HCT116 (cell line): ENCODE data around the gene PPIF. TPM values are rescaled to one million over a fixed set of nuclear protein-coding genes. Genes with fewer than 3 reads are reported as not detected.
"Not testable (repeated sequence)": the region's sequence is repeated elsewhere in the genome, so short reads cannot be mapped to it uniquely, and the experiment has no call there.

Experiments
- ATAC-seq: fragments of 200-7000 bp; cut with Tn5 transposase; 2 replicates; pipeline ENCODE4 v1.9.1; 2020; ENCODE audit warnings: mild to moderate bottlenecking, moderate library complexity
- BruUV-seq: library from RNA; stranded (reverse); fragments of 400-500 nt; replicated peaks from 2 replicates; lab custom pipeline; 2021; lab: Mats Ljungman, UMichigan
- CTCF ChIA-PET: fragments of 300-600 bp; sonication (Branson Sonifier 250); formaldehyde crosslinking; loops from one replicate; lab custom pipeline; 2021; ENCODE audit warnings: antibody characterized with exemption; lab: Charles Lee
- POLR2A ChIA-PET: fragments of 300-600, 350-600 bp; sonication (Branson Sonifier 250); formaldehyde crosslinking; loops from one replicate; lab custom pipeline; 2021; ENCODE audit warnings: antibody characterized with exemption; lab: Charles Lee
- RAD21 ChIA-PET, 2 experiments: fragments of 300-600 bp; sonication (Branson Sonifier 250); formaldehyde crosslinking; loops; one replicate each; lab custom pipeline; 2023; ENCODE audit warnings: low total read pairs in 2 of 2; ENCODE audit not compliant: uncharacterized antibody in 2 of 2, unreplicated experiment in 2 of 2, low non-redundant PET in 1 of 2; lab: Charles Lee
- DNase-seq: peaks from one replicate; pipeline ENCODE4 v3.0.0-alpha.2; 2010; ENCODE audit warnings: low read depth, low spot score
- H2AFZ ChIP-seq: fragments of 200-600 bp; shearing (Covaris generic), sonication (generic); 2 replicates; pipeline ENCODE4 v1.6.1; 2017; ENCODE audit warnings: low read depth, mixed run types, mixed read lengths, antibody characterized with exemption, low read length; ENCODE audit not compliant: poor library complexity, severe bottlenecking
- H3K27ac ChIP-seq: 2 replicates; pipeline ENCODE4 v1.5.1; 2012; ENCODE audit warnings: low read depth, low read length
- H3K27me3 ChIP-seq: fragments of 200-600 bp; sonication (generic); 2 replicates; pipeline ENCODE4 v1.6.1; 2016; ENCODE audit warnings: mixed run types, low read length, mixed read lengths; ENCODE audit not compliant: insufficient read depth
- H3K36me3 ChIP-seq, 2 experiments: fragments of 200-500 bp in 1 of 2; fragments of 200-600 bp in 1 of 2; sonication (Bioruptor generic) in 1 of 2; sonication (generic) in 1 of 2; 2 replicates each; pipeline versions ENCODE4 v1.5.1 to v1.6.1; 2014 to 2016; ENCODE audit warnings: low read length in 2 of 2, inconsistent platforms in 1 of 2, mixed read lengths in 1 of 2, mixed run types in 1 of 2; ENCODE audit not compliant: insufficient read depth in 2 of 2, control insufficient read depth in 1 of 2
- H3K4me1 ChIP-seq, 2 experiments: fragments of 200-600 bp in 1 of 2; sonication (generic) in 1 of 2; 2 replicates each; pipeline versions ENCODE4 v1.5.1 to v1.6.1; 2012 to 2017; ENCODE audit warnings: low read length in 2 of 2, inconsistent platforms in 1 of 2, mild to moderate bottlenecking in 1 of 2, mixed read lengths in 1 of 2, mixed run types in 1 of 2, moderate library complexity in 1 of 2; ENCODE audit not compliant: insufficient read depth in 2 of 2, control insufficient read depth in 1 of 2
- H3K4me2 ChIP-seq: fragments of 200-600 bp; sonication (generic); 2 replicates; pipeline ENCODE4 v1.6.1; 2017; ENCODE audit warnings: mixed run types, low read length, mixed read lengths
- H3K4me3 ChIP-seq, 2 experiments: fragments of 200-600 bp in 1 of 2; sonication (generic) in 1 of 2; replicated peaks in 1 of 2; 2 replicates each; pipeline ENCODE4 v1.5.1; 2011 to 2016; ENCODE audit warnings: low read length in 2 of 2, control low read depth in 1 of 2, low read depth in 1 of 2, mild to moderate bottlenecking in 1 of 2, mixed read lengths in 1 of 2, mixed run types in 1 of 2
- H3K79me2 ChIP-seq: fragments of 200-600 bp; sonication (generic); 2 replicates; pipeline ENCODE4 v1.6.1; 2017; ENCODE audit warnings: mild to moderate bottlenecking, mixed run types, low read length, moderate library complexity, mixed read lengths; ENCODE audit not compliant: insufficient read depth
- H3K9ac ChIP-seq: fragments of 200-600 bp; sonication (generic); 2 replicates; pipeline ENCODE4 v1.6.1; 2016; ENCODE audit warnings: low read length, mixed read lengths
- H3K9me2 ChIP-seq: fragments of 200-600 bp; sonication (generic), shearing (Covaris generic); 2 replicates; pipeline ENCODE4 v1.6.1; 2017; ENCODE audit warnings: mixed run types, mild to moderate bottlenecking, moderate library complexity; ENCODE audit not compliant: insufficient read depth
- H3K9me3 ChIP-seq, 2 experiments: fragments of 200-500 bp in 1 of 2; fragments of 200-600 bp in 1 of 2; sonication (Bioruptor generic) in 1 of 2; sonication (generic) in 1 of 2; 2 replicates each; pipeline ENCODE4 v1.6.1; 2014 to 2017; ENCODE audit warnings: low read length in 2 of 2, mixed read lengths in 2 of 2, inconsistent platforms in 1 of 2, low read depth in 1 of 2, mild to moderate bottlenecking in 1 of 2, mixed run types in 1 of 2, moderate library complexity in 1 of 2; ENCODE audit not compliant: control insufficient read depth in 1 of 2, insufficient read depth in 1 of 2
- H4K20me1 ChIP-seq: fragments of 200-600 bp; sonication (generic), shearing (Covaris generic); 2 replicates; pipeline ENCODE4 v1.6.1; 2017; ENCODE audit warnings: mixed run types, mild to moderate bottlenecking, moderate library complexity; ENCODE audit not compliant: insufficient read depth
- CBX3 ChIP-seq: IDR thresholded peaks from 2 replicates; pipeline ENCODE4 v1.6.1; 2012; ENCODE audit warnings: low read depth
- CEBPB ChIP-seq: IDR thresholded peaks from 2 replicates; pipeline ENCODE4 v1.6.1; 2012; ENCODE audit warnings: low read depth
- EGR1 ChIP-seq: IDR thresholded peaks from 2 replicates; pipeline ENCODE4 v1.6.1; 2012; ENCODE audit warnings: low read depth
- EZH2phosphoT487 ChIP-seq: fragments of 200-600 bp; IDR thresholded peaks from 2 replicates; pipeline ENCODE4 v1.6.1; 2018; ENCODE audit warnings: antibody characterized with exemption, borderline replicate concordance
- FOSL1 ChIP-seq: IDR thresholded peaks from 2 replicates; pipeline ENCODE4 v1.6.1; 2012; ENCODE audit warnings: low read depth
- JUND ChIP-seq: IDR thresholded peaks from 2 replicates; pipeline ENCODE4 v1.6.1; 2012
- RAD21 ChIP-seq: IDR thresholded peaks from 2 replicates; pipeline ENCODE4 v1.6.1; 2012; ENCODE audit warnings: low read depth, mild to moderate bottlenecking
- SIN3A ChIP-seq: IDR thresholded peaks from 2 replicates; pipeline ENCODE4 v1.6.1; 2012; ENCODE audit warnings: low read depth
- intact Hi-C: fragments of 100-400 bp; cut with micrococcal nuclease; formaldehyde crosslinking; loops from 2 replicates; pipeline ENCODE4 v1.10.0; 2022
- total RNA-seq: library from RNA; stranded (reverse); gene quantifications from one replicate; pipeline ENCODE4 v1.2.1, GENCODE V29; 2021; ENCODE audit not compliant: unreplicated experiment
- TF ChIP-seq, protein P1 (sequence below): IDR thresholded peaks from 2 replicates; pipeline ENCODE4 v1.6.1; 2012

The PPIF gene
- total RNA-seq, 1 experiment from 2014 or later: 85.0 TPM

DNA sequence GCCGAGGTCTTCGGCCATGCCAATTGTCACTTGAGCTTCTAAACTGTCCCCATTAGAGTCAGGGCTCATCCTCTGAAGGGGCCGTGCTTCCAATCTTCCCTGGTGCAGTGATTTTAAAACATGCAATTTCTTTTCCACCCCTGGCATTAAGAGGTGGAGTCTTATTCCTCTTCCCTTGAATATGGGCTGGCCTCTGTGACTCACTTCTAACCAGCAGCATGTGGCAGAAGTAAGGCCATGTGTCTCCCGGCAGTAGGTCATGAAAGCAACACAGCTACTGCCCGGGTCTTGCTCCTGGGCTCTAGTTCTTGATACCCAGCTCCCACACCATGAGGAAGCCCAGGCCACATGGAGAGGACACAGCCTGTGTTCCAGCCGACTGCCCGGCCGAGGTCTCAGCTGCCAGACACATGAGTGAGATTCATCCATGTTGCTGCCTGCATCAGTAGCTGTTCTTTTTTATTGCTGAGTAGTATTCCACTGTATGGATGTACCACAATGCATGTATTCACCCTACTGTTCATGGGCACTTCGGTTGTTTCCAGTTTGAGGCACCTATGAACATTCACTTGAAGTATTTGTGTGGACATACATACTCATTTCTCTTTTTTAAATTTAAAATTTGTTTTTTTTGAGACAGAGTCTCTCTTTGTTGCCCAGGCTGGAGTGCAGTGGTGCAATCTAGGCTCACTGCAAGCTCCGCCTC lies 14.5 kb upstream of the PPIF start:
- H3K4me2 ChIP-seq, BruUV-seq, ATAC-seq, H3K9ac ChIP-seq, H2AFZ ChIP-seq, H3K27me3 ChIP-seq, H3K79me2 ChIP-seq, H3K27ac ChIP-seq, H3K9me2 ChIP-seq, POLR2A ChIA-PET, intact Hi-C loops, H4K20me1 ChIP-seq, H3K4me3 ChIP-seq, H3K36me3 ChIP-seq, DNase-seq, RAD21 ChIA-PET, H3K9me3 ChIP-seq: not testable (repeated sequence)
- H3K4me1 ChIP-seq: peaks cover 0 to 42% of the 10 kb centered on the region in 2 experiments; a peak in 2 of 4 replicates
- CTCF ChIA-PET: interaction anchor here (1.6 kb wide), 1 partner anchor 14 kb away, joined by 3 read pairs; no protein-coding TSS in a partner anchor

DNA sequence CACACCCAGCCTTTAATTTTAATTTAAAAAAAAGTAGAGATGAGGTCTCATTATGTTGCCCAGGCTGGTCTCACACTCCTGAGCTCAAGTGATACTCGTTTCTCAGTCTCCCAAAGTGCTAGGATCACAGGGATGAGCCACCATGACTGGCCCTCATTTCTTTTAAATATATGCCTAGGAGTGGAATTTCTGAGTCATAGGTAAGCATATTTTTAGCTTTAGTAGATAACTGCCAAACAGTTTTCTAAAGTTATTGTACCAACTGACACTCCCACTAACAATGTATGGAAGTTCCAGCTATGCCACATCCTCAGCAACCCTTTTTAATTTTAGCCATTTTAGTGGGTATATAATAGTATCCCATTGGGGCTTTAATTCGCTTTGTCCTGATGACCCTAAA lies 13.8 kb upstream of the PPIF start:
- no peaks in the 10 kb centered on the region for H4K20me1 ChIP-seq
- no peak for TF ChIP-seq RAD21
- TF ChIP-seq JUND: peak; percentile 24; the same call in 1 of the 2 replicates
- TF ChIP-seq EZH2phosphoT487: no peak
- no peak for TF ChIP-seq SIN3A
- no peak for TF ChIP-seq EGR1
- TF ChIP-seq CBX3: no peak
- no peak for TF ChIP-seq CEBPB
- TF ChIP-seq FOSL1: peak; percentile 55; the same call in 1 of the 2 replicates
- TF ChIP-seq, protein P1, sequence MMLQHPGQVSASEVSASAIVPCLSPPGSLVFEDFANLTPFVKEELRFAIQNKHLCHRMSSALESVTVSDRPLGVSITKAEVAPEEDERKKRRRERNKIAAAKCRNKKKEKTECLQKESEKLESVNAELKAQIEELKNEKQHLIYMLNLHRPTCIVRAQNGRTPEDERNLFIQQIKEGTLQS: no peak
- H3K9ac ChIP-seq: no peak overlapping the region
- intact Hi-C loops: no loop called here
- H2AFZ ChIP-seq: peak overlapping the region; percentile 31
- no peaks in the 10 kb centered on the region for H3K9me3 ChIP-seq
- RAD21 ChIA-PET: no interaction called here
- no TSS peak for BruUV-seq
- H3K79me2 ChIP-seq: no peaks in the 10 kb centered on the region
- POLR2A ChIA-PET: no interaction called here
- ATAC-seq (no peak), DNase-seq (no peak)
- no peak overlapping the region for H3K4me3 ChIP-seq
- no peaks in the 10 kb centered on the region for H3K36me3 ChIP-seq
- peak overlapping the region; percentile 46 for H3K4me2 ChIP-seq
- H3K27me3 ChIP-seq: no peaks in the 10 kb centered on the region
- H3K9me2 ChIP-seq: no peaks in the 10 kb centered on the region
- CTCF ChIA-PET: interaction anchor here (1.6 kb wide), 1 partner anchor 13 kb away, joined by 3 read pairs; no protein-coding TSS in a partner anchor
- no peak overlapping the region for H3K27ac ChIP-seq
- H3K4me1 ChIP-seq: peaks cover 0 to 42% of the 10 kb centered on the region in 2 experiments; a peak in 2 of 4 replicates
